Central memory CD4-positive, alpha-beta T cell (primary cell): Measurements from ENCODE around the gene PAK6.

Experiments
- DNase-seq: peaks from one replicate; pipeline ENCODE4 v3.0.0; 2022

Gene PAK6

GRCh38 chr15:40241269-40242212 lies 2.7 kb downstream of the PAK6 start:
- DNase-seq, result no peak

- DNase-seq, result no peak
Measured at GRCh38 chr15:40242213-40242599, 3.3 kb downstream of the PAK6 start.

- no peak for DNase-seq
Measured at GRCh38 chr15:40242601-40243000, 3.7 kb downstream of the PAK6 start.

GRCh38 chr15:40243126-40243810 lies 4.4 kb downstream of the PAK6 start:
- no peak for DNase-seq

GRCh38 chr15:40244961-40245523 lies 6.2 kb downstream of the PAK6 start:
- DNase-seq, result no peak

- DNase-seq, result no peak
Measured at GRCh38 chr15:40245666-40246450, 7.0 kb downstream of the PAK6 start.

- no peak for DNase-seq
Measured at GRCh38 chr15:40246496-40247280, 7.8 kb downstream of the PAK6 start.

GRCh38 chr15:40247406-40247971 lies 8.6 kb downstream of the PAK6 start:
- DNase-seq, result no peak

GRCh38 chr15:40248006-40248783 lies 9.3 kb downstream of the PAK6 start:
- no peak for DNase-seq

- no peak for DNase-seq
Measured at GRCh38 chr15:40249477-40250303, 10.8 kb downstream of the PAK6 start.

GRCh38 chr15:40250304-40250656 lies 11.4 kb downstream of the PAK6 start:
- DNase-seq, result no peak

- DNase-seq, result no peak
Measured at GRCh38 chr15:40250771-40251483, 12.1 kb downstream of the PAK6 start.

- DNase-seq, result no peak
Measured at GRCh38 chr15:40251486-40252140, 12.8 kb downstream of the PAK6 start.

- DNase-seq, result no peak
Measured at GRCh38 chr15:40252141-40252437, 13.2 kb downstream of the PAK6 start.

GRCh38 chr15:40252438-40253166 lies 13.7 kb downstream of the PAK6 start:
- no peak for DNase-seq

- no peak for DNase-seq
Measured at GRCh38 chr15:40253167-40253790, 14.4 kb downstream of the PAK6 start.

GRCh38 chr15:40254452-40254851 lies 15.6 kb downstream of the PAK6 start:
- DNase-seq, result no peak

GRCh38 chr15:40255033-40255432 lies 16.2 kb downstream of the PAK6 start:
- no peak for DNase-seq
